HFF-Myc (cell line): ENCODE data around the gene KRT37.
"Not testable (repeated sequence)": the region's sequence is repeated elsewhere in the genome, so short reads cannot be mapped to it uniquely, and the experiment has no call there.

ENCODE experiments used
- DNase-seq: peaks from one replicate; pipeline ENCODE4 v3.0.0-alpha.2; 2011; ENCODE audit warnings: low read depth; ENCODE audit errors: extremely low read depth
- H3K4me3 ChIP-seq: replicated peaks from 2 replicates; pipeline ENCODE4 v1.5.1; 2011; ENCODE audit warnings: low read depth, mild to moderate bottlenecking, control low read depth, low read length
- CTCF ChIP-seq: IDR thresholded peaks from 2 replicates; pipeline ENCODE4 v1.5.1; 2012; ENCODE audit warnings: mild to moderate bottlenecking, low read depth, low read length, control low read depth; ENCODE audit errors: missing control alignments

Gene KRT37

GRCh38 chr17:41429667-41430066, 5.3 kb upstream of the KRT37 start:
- H3K4me3 ChIP-seq: no peak overlapping the region
- DNase-seq: no peak
- no peak for TF ChIP-seq CTCF

GRCh38 chr17:41428591-41429291, 4.4 kb upstream of the KRT37 start:
- no peak for TF ChIP-seq CTCF
- no peak overlapping the region for H3K4me3 ChIP-seq
- no peak for DNase-seq

GRCh38 chr17:41422586-41422985, 1.8 kb downstream of the KRT37 start:
- DNase-seq, H3K4me3 ChIP-seq: not testable (repeated sequence)

- TF ChIP-seq CTCF: no peak
- H3K4me3 ChIP-seq: no peak overlapping the region
- no peak for DNase-seq
These were observed 2.8 kb downstream of the KRT37 start for GRCh38 chr17:41421617-41422016.

GRCh38 chr17:41421116-41421515, 3.3 kb downstream of the KRT37 start:
- no peak for DNase-seq
- no peak overlapping the region for H3K4me3 ChIP-seq
- no peak for TF ChIP-seq CTCF

- TF ChIP-seq CTCF: no peak
- no peak overlapping the region for H3K4me3 ChIP-seq
- DNase-seq: no peak
These were observed 4.3 kb downstream of the KRT37 start for GRCh38 chr17:41420134-41420533.

- no peak for DNase-seq
- H3K4me3 ChIP-seq: no peak overlapping the region
- no peak for TF ChIP-seq CTCF
These were observed 4.7 kb downstream of the KRT37 start for GRCh38 chr17:41419716-41420115.
